ENCODE results near the gene CLEC3B. TPM values are rescaled to one million over a fixed set of nuclear protein-coding genes. Genes with fewer than 3 reads are reported as not detected.

Gene CLEC3B
- total and polyA plus RNA-seq, 2 donors (not counting 1 experiment from before 2014, with no cell fraction given): 56.3 to 87.2 TPM

DNA sequence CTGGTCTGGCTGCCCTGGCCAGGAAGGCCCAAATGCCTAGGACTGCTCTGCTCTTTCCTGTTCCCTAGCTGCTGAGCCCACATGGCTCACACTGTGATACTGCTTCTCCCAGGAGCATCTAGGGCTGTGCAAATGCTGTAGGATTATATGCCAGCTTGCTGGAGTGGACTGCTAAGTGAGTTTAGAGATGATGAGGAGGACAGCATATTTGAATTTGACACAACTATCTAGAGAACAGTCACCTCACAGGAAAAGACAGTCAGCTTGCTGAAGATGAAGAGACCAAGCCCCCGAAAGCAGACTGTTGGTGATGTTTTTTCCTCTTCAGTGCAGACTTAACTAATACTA is 39.2 kb downstream of the CLEC3B start:
- Histone ChIP-seq H3K79me2 (ENCODE audit: control insufficient read depth, insufficient read depth, low read length) (no peaks in the 10 kb centered on the region), H3K9ac (ENCODE audit: insufficient read depth, low read length) (peak overlapping the region; percentile 25), H3K9me3 (ENCODE audit: control insufficient read depth, insufficient read depth, low read depth, low read length) (no peaks in the 10 kb centered on the region), H3K27ac (ENCODE audit: insufficient read depth, low read length) (peak overlapping the region; percentile 87), H3K27me3 (ENCODE audit: control insufficient read depth, insufficient read depth, low read length) (no peaks in the 10 kb centered on the region), H3K4me2 (ENCODE audit: extremely low read depth, insufficient read depth, low read length) (no peak overlapping the region), H3K4me3 (replicated peaks in 1 of 4; ENCODE audit: control extremely low read depth in 1 of 4, insufficient read depth in 1 of 4, low read depth in 3 of 4, low read length in 4 of 4) (no peak overlapping the region), H3K4me1 (ENCODE audit: control insufficient read depth, extremely low read depth, insufficient read depth, low read length) (peaks cover 29% of the 10 kb centered on the region), H3K36me3 (ENCODE audit: control insufficient read depth, insufficient read depth, low read length) (no peaks in the 10 kb centered on the region), H2AFZ (ENCODE audit: low read length) (no peak overlapping the region), H4K20me1 (ENCODE audit: control insufficient read depth, extremely low read depth, insufficient read depth, low read length) (no peaks in the 10 kb centered on the region)
- DNase-seq (ENCODE audit: low read depth in 2 of 2): no peak
- TF ChIP-seq EZH2 (IDR thresholded peaks at IDR 0.05; ENCODE audit: low read length, missing control alignments): no peak

DNA sequence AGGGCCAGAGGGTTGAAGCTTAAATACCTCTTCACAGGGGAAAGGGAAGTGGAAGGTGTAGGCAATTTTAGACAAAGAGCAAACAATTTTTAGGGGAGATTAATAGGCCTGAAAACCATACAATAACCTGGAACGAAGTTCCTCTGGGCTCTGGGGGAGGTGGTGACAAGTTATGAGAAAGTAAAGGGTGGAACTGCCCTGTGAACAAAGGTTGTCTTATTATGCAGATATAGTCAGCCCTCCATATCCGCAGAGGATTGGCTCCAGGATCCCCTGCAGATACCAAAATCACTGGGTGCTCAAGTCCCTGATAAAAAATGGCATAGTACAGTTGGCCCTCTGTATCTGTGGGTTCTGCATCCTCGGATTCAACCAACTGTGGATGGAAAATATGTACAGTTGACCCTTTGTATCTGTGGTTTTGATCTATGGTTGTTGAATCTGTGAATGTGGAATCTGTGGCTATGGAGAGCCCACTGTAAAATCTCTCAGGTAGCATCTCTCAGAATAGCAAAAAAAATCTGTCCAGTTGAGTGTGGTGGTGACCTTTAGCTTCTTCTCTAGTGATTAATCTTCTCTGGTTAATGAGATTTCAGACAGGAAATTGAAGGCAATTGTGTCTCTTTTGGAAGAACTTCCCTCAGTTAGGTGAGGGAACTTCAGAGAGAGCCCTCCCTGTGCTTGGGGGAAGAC is 40.2 kb downstream of the CLEC3B start:
- no peak overlapping the region for H3K4me2 ChIP-seq (ENCODE audit: extremely low read depth, insufficient read depth, low read length)
- H3K9ac ChIP-seq (ENCODE audit: insufficient read depth, low read length): no peak overlapping the region
- no peak overlapping the region for H2AFZ ChIP-seq (ENCODE audit: low read length)
- H4K20me1 ChIP-seq (ENCODE audit: control insufficient read depth, extremely low read depth, insufficient read depth, low read length): no peaks in the 10 kb centered on the region
- H3K9me3 ChIP-seq (ENCODE audit: control insufficient read depth, insufficient read depth, low read depth, low read length): no peaks in the 10 kb centered on the region
- H3K79me2 ChIP-seq (ENCODE audit: control insufficient read depth, insufficient read depth, low read length): no peaks in the 10 kb centered on the region
- DNase-seq (ENCODE audit: low read depth in 2 of 2): peak in 1 of 2 donors; percentile 58
- H3K4me1 ChIP-seq (ENCODE audit: control insufficient read depth, extremely low read depth, insufficient read depth, low read length): peaks cover 21% of the 10 kb centered on the region
- H3K27ac ChIP-seq (ENCODE audit: insufficient read depth, low read length): peak overlapping the region; percentile 87
- TF ChIP-seq EZH2 (IDR thresholded peaks at IDR 0.05; ENCODE audit: low read length, missing control alignments): no peak
- no peak overlapping the region for H3K4me3 ChIP-seq (replicated peaks in 1 of 4; ENCODE audit: control extremely low read depth in 1 of 4, insufficient read depth in 1 of 4, low read depth in 3 of 4, low read length in 4 of 4)
- no peaks in the 10 kb centered on the region for H3K27me3 ChIP-seq (ENCODE audit: control insufficient read depth, insufficient read depth, low read length)
- H3K36me3 ChIP-seq (ENCODE audit: control insufficient read depth, insufficient read depth, low read length): no peaks in the 10 kb centered on the region

- no peak overlapping the region for H3K4me2 ChIP-seq (ENCODE audit: extremely low read depth, insufficient read depth, low read length)
- no peaks in the 10 kb centered on the region for H3K36me3 ChIP-seq (ENCODE audit: control insufficient read depth, insufficient read depth, low read length)
- no peak overlapping the region for H3K4me3 ChIP-seq (replicated peaks in 1 of 4; ENCODE audit: control extremely low read depth in 1 of 4, insufficient read depth in 1 of 4, low read depth in 3 of 4, low read length in 4 of 4)
- DNase-seq (ENCODE audit: low read depth in 2 of 2): no peak
- TF ChIP-seq EZH2 (IDR thresholded peaks at IDR 0.05; ENCODE audit: low read length, missing control alignments): no peak
- TF ChIP-seq, protein P1, sequence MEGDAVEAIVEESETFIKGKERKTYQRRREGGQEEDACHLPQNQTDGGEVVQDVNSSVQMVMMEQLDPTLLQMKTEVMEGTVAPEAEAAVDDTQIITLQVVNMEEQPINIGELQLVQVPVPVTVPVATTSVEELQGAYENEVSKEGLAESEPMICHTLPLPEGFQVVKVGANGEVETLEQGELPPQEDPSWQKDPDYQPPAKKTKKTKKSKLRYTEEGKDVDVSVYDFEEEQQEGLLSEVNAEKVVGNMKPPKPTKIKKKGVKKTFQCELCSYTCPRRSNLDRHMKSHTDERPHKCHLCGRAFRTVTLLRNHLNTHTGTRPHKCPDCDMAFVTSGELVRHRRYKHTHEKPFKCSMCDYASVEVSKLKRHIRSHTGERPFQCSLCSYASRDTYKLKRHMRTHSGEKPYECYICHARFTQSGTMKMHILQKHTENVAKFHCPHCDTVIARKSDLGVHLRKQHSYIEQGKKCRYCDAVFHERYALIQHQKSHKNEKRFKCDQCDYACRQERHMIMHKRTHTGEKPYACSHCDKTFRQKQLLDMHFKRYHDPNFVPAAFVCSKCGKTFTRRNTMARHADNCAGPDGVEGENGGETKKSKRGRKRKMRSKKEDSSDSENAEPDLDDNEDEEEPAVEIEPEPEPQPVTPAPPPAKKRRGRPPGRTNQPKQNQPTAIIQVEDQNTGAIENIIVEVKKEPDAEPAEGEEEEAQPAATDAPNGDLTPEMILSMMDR (conservative IDR thresholded peaks at IDR 0.05 in 1 of 2, IDR thresholded peaks at IDR 0.05 in 1 of 2; ENCODE audit: low read depth in 1 of 2, low read length in 2 of 2): no peak
- H3K4me1 ChIP-seq (ENCODE audit: control insufficient read depth, extremely low read depth, insufficient read depth, low read length): peaks cover 16% of the 10 kb centered on the region
- no peak overlapping the region for H2AFZ ChIP-seq (ENCODE audit: low read length)
- no peaks in the 10 kb centered on the region for H3K9me3 ChIP-seq (ENCODE audit: control insufficient read depth, insufficient read depth, low read depth, low read length)
- no peak overlapping the region for H3K9ac ChIP-seq (ENCODE audit: insufficient read depth, low read length)
- H3K27me3 ChIP-seq (ENCODE audit: control insufficient read depth, insufficient read depth, low read length): no peaks in the 10 kb centered on the region
- H3K27ac ChIP-seq (ENCODE audit: insufficient read depth, low read length): peak overlapping the region; percentile 87
- H3K79me2 ChIP-seq (ENCODE audit: control insufficient read depth, insufficient read depth, low read length): no peaks in the 10 kb centered on the region
- no peaks in the 10 kb centered on the region for H4K20me1 ChIP-seq (ENCODE audit: control insufficient read depth, extremely low read depth, insufficient read depth, low read length)
These were observed 41.4 kb downstream of the CLEC3B start for GRCh38 chr3:45067486-45067885.

- no peaks in the 10 kb centered on the region for H3K9me3 ChIP-seq (ENCODE audit: control insufficient read depth, insufficient read depth, low read depth, low read length)
- no peaks in the 10 kb centered on the region for H3K36me3 ChIP-seq (ENCODE audit: control insufficient read depth, insufficient read depth, low read length)
- no peak overlapping the region for H2AFZ ChIP-seq (ENCODE audit: low read length)
- no peak overlapping the region for H3K4me2 ChIP-seq (ENCODE audit: extremely low read depth, insufficient read depth, low read length)
- no peak overlapping the region for H3K4me3 ChIP-seq (replicated peaks in 1 of 4; ENCODE audit: control extremely low read depth in 1 of 4, insufficient read depth in 1 of 4, low read depth in 3 of 4, low read length in 4 of 4)
- H3K27ac ChIP-seq (ENCODE audit: insufficient read depth, low read length): peak overlapping the region; percentile 87
- no peaks in the 10 kb centered on the region for H4K20me1 ChIP-seq (ENCODE audit: control insufficient read depth, extremely low read depth, insufficient read depth, low read length)
- no peak for DNase-seq (ENCODE audit: low read depth in 2 of 2)
- no peaks in the 10 kb centered on the region for H3K79me2 ChIP-seq (ENCODE audit: control insufficient read depth, insufficient read depth, low read length)
- no peak overlapping the region for H3K9ac ChIP-seq (ENCODE audit: insufficient read depth, low read length)
- H3K27me3 ChIP-seq (ENCODE audit: control insufficient read depth, insufficient read depth, low read length): no peaks in the 10 kb centered on the region
- no peak for TF ChIP-seq EZH2 (IDR thresholded peaks at IDR 0.05; ENCODE audit: low read length, missing control alignments)
- TF ChIP-seq, protein P1 (conservative IDR thresholded peaks at IDR 0.05 in 1 of 2, IDR thresholded peaks at IDR 0.05 in 1 of 2; ENCODE audit: low read depth in 1 of 2, low read length in 2 of 2): no peak
- H3K4me1 ChIP-seq (ENCODE audit: control insufficient read depth, extremely low read depth, insufficient read depth, low read length): peaks cover 16% of the 10 kb centered on the region
These were observed 41.8 kb downstream of the CLEC3B start for GRCh38 chr3:45067941-45068340.

Data from fibroblast of lung (primary cell).